Measurements from ENCODE around the gene APPL1.

APPL1 gene, protein sequence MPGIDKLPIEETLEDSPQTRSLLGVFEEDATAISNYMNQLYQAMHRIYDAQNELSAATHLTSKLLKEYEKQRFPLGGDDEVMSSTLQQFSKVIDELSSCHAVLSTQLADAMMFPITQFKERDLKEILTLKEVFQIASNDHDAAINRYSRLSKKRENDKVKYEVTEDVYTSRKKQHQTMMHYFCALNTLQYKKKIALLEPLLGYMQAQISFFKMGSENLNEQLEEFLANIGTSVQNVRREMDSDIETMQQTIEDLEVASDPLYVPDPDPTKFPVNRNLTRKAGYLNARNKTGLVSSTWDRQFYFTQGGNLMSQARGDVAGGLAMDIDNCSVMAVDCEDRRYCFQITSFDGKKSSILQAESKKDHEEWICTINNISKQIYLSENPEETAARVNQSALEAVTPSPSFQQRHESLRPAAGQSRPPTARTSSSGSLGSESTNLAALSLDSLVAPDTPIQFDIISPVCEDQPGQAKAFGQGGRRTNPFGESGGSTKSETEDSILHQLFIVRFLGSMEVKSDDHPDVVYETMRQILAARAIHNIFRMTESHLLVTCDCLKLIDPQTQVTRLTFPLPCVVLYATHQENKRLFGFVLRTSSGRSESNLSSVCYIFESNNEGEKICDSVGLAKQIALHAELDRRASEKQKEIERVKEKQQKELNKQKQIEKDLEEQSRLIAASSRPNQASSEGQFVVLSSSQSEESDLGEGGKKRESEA

GRCh38 chr3:57227204-57227929 is at the start of gene APPL1:
Gene APPL1, plus strand, starts transcription at chr3:57227729. Its CDS starts 155 bp downstream, at chr3:57227884.
- DNase-seq (ENCODE audit: low spot score), result peak; percentile 99

DNA sequence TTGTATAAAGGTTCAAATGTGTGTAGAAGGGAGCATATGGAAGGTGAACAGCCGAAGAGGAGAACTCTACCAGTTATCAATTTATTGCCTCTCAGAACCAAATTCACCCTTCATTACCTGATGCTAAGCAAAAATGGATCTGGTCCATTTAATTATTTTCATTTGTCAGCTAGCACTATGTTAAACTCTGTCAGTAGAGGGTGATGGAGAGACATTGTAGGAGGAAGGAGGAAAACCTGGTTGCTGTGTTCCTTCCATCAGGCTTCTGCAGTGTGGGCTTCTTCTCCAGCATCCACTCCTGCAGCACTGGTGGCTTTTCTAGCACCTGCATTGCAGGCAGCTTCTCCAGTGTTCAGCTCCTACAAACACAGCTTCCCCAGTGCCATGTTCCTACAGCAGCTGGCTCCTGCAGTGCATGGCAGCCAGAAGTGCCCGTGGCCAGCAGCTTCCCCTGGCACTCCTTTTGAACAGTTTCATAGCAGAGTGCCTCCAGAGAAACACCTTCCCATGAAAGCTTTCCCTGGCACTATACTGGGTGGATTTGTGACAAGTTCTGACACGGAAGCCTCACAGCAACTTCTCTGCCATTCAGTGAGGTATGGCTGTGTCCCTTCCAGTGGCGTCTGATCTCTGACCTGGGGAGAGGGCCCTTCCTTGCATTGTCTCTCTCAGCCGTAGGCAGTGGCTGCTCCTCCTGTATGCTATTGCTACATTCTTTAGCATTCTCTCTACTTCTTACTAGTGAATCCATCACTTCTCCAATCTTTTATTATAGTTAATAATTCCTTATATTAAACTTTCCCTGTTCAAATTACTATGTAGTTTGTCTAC is 47.7 kb upstream of the APPL1 start:
- no peak for DNase-seq (ENCODE audit: low spot score)

- DNase-seq (ENCODE audit: low spot score), result peak; percentile 43
Observed at GRCh38 chr3:57184526-57184925, 43.0 kb upstream of the APPL1 start.

GRCh38 chr3:57192028-57192427 is 35.5 kb upstream of the APPL1 start:
- no peak for DNase-seq (ENCODE audit: low spot score)

GRCh38 chr3:57194641-57195040 is 32.9 kb upstream of the APPL1 start:
- DNase-seq (ENCODE audit: low spot score), result no peak

DNA sequence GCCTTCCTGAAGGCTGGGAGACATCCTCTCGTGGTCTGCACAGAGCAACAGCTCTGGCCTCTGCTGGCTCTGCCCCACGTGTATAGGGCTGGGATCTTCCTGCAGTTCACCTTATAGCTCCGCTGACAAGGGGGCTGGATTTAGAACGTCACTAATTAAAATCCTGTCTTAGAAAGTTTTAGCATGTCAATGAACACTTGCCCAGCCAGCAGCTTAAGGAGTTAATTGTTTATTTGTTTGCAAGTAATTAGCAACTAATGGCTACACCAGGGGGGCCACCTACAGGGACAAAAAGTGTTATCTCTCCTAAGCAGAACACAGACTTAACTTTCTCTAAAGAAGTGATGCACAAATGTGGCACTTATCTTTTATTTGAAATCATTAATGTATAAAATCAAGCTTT is 27.6 kb upstream of the APPL1 start, which contains the start of gene HESX1:
HESX1 (minus strand) TSS at position 84 of the 403 bp plus-strand sequence; CDS start at position 24, 60 bp downstream.
- DNase-seq (ENCODE audit: low spot score), result no peak

GRCh38 chr3:57206423-57206822 is 21.1 kb upstream of the APPL1 start:
- no peak for DNase-seq (ENCODE audit: low spot score)

DNA sequence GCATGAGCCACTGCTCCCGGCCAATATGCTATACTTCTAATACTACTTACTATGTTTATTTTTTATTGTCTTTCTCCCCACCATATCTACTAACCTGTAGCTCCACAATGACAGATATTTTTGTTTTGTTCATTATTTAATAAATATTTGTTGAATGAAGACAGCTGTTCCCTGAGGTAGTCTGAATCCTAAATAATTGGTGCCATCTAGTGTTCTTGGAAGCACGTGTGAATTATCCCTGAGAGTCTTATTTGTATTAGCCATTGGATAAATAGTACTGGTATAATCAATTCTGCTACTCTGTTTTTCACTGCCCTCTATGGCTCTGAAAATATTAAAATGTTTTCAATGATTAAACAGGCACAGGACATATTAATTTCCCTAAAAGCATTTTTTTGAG is 5.6 kb upstream of the APPL1 start:
- peak; percentile 31 for DNase-seq (ENCODE audit: low spot score)

DNA sequence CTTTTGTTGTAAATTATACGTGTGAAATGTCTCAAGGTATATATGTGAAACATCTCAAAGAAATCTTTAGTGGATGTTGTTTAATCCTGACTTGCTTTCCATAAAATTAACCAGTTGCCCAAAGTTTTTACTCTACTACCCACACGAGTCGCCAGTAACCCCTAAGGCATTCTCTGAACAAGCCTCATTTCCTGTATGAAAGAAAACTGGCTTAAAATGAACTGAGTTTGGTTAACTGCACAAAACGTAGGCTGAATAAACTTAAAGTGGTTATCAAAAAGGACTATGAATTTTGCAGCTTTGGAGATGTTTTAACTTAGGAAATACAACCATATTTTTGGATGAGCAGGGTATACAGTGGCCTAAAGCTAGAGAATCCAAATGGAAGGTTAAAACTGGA is 2.7 kb upstream of the APPL1 start:
- no peak for DNase-seq (ENCODE audit: low spot score)

- DNase-seq (ENCODE audit: low spot score), result no peak
Observed at GRCh38 chr3:57226176-57226575, 1.4 kb upstream of the APPL1 start.

- DNase-seq (ENCODE audit: low spot score), result peak; percentile 66
Observed at GRCh38 chr3:57227930-57228751, 612 bp downstream of the APPL1 start.

- DNase-seq (ENCODE audit: low spot score), result no peak
Observed at GRCh38 chr3:57230006-57230405, 2.5 kb downstream of the APPL1 start.

DNA sequence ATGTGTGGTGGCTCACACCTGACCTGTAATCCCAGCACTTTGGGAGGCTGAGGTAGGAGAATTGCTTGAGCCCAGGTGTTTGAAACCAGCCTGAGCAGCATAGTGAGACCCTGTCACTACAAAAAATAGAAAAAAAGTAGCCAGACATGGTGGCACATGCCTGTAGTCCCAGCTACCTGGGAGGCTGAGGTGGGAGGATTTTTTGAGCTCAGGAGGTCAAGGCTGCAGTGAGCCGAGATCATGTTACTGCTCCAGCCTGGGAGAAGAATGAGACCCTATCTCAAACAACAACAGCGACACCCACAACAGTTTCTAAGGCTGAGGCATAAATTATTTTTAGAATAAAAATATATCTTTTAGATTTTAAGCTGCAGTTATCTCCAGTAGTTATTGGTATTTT is 6.3 kb downstream of the APPL1 start:
- no peak for DNase-seq (ENCODE audit: low spot score)

DNA sequence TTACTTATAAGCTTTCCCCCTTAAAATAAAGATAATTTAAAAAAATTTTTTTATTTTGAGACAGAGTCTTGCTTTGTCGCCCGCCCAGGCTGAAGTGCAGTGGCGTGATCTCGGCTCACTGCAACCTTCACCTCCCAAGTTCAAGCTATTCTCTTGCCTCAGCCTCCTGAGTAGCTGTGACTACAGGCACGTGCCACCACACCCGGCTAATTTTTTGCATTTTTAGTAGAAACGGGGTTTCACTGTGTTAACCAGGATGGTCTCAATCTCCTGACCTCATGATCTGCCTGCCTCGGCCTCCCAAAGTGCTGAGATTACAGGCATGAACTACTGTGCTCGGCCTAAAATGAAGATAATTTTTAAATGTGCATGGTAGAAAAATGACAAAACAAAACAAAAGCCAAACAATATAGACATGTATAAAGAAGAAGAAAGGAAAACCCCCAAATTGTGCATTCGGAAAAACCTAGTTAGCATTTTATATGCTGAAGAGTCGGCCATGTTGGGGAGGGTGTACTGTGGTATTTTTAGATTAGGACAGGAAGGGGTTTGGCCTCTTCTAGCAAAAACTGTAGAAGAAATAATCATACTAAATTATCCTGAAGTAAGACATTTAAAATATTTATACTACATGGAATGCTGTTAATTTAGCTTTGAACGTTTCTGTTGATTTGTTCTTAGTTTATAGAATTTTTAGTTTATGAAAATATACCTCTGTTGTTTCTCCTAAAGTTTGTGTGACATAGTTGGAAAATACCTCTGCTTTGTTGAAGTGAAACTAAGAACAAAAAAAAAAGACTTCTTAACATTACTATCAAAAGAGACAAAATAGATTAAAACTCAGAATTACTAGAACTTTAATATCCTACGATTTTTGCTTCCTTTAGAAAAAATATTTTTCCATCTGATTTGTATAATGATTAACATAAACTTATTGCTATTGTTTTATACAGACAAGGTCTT is 7.4 kb downstream of the APPL1 start:
- no peak for DNase-seq (ENCODE audit: low spot score)

GRCh38 chr3:57244946-57245345 is 17.4 kb downstream of the APPL1 start:
- no peak for DNase-seq (ENCODE audit: low spot score)

DNA sequence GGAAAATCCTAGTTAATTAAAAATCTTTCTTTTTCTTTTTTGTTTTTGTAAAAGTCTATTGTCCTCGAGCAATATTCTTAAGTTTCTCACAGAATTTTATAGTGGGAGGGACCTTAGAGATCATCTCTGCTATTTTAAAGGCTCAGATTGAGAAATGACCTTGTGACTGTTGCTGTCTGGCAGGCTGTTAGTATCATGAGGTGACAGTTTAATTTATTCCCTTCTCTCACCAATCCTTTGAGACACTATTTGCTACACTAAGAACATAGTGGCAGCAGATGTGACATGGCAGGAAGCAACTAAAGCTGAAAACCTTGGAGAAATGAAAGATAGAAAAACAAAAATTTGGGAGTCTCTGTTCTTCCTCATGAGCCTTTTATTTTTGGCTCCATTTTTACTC is 24.9 kb downstream of the APPL1 start:
- DNase-seq (ENCODE audit: low spot score), result no peak

GRCh38 chr3:57256844-57257243 is 29.3 kb downstream of the APPL1 start:
- DNase-seq (ENCODE audit: low spot score), result no peak

DNA sequence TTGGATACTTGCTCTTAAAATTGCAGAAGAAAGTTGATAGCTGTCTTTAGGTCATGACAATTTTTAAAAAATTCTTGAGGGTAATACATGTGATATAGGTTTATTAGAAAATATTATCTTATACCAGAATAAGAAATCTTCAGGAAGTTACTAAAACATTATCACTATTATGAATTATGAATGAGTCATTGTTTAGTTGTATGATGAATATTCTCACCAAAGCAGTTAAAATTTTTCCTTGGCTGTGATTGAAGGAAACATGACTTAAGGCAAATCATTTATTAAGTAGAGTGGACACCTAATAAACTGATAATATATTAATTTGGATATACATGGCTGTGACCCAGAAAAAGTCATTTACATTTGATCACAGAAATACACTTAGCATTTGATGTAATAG is 30.1 kb downstream of the APPL1 start:
- no peak for DNase-seq (ENCODE audit: low spot score)

- DNase-seq (ENCODE audit: low spot score), result no peak
Observed at GRCh38 chr3:57261119-57261518, 33.6 kb downstream of the APPL1 start.

GRCh38 chr3:57261929-57262328 is 34.4 kb downstream of the APPL1 start:
- no peak for DNase-seq (ENCODE audit: low spot score)

All from AG20443 (cell line).